Right lobe of liver (tissue), 4 donors: ENCODE measurements around the gene DAAM1.

Source experiments
- POLR2A ChIP-seq: fragments of 450-650 bp; IDR thresholded peaks from one replicate; pipeline ENCODE4 v1.6.1; 2017; ENCODE audit warnings: antibody characterized with exemption, mild to moderate bottlenecking
- TF ChIP-seq, protein P1 (sequence below), 4 donors: fragments of 200-600 bp in 3 of 4; fragments of 450-650 bp in 1 of 4; IDR thresholded peaks; one replicate each; pipeline versions ENCODE4 v1.5.1 to v1.8.0; 2016 to 2022; ENCODE audit warnings: antibody characterized with exemption in 4 of 4, mild to moderate bottlenecking in 2 of 4
- donor health status: DM: no; HTN: no; CAD: no.
- donor health status: DM: no; HTN: no; CAD: no.
- donor health status: DM: no; HTN: yes; CAD: no.

DNA sequence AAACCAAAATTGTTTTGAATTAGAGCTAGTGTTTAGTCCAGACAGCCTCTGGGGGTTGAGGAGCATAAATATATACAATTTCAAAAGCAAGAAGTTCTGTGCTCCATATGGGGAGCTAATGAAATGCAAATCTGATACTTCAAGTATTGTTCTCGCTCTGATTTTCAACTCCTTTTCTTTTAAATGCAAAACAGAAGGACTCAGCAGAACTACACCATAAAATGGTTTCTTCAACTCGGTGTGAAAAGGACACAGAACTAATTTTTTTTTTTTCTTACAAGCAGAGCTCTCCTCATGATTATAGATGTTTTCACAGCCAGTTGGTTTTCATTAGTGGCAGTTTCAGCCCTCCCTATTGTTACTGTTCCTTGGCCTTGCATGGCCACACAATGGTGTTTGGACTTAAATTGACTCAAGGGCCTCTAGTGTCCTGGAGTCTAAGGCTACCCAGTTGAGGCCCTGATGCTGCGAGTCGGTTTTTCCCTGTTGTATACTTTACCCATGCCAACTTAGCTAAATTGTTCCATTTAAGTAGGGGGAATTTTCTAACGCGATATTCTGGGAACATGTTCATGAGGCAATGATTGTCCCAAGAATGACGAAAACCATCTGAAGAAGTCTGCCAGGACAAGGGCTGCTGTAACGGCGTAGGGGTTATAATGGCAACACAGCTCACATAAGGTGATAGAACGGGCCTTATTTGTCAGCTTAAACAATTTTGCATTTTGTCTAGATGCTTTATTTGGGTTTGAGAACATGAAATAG, 156.4 kb downstream of the DAAM1 start:
- TF ChIP-seq, protein P1, sequence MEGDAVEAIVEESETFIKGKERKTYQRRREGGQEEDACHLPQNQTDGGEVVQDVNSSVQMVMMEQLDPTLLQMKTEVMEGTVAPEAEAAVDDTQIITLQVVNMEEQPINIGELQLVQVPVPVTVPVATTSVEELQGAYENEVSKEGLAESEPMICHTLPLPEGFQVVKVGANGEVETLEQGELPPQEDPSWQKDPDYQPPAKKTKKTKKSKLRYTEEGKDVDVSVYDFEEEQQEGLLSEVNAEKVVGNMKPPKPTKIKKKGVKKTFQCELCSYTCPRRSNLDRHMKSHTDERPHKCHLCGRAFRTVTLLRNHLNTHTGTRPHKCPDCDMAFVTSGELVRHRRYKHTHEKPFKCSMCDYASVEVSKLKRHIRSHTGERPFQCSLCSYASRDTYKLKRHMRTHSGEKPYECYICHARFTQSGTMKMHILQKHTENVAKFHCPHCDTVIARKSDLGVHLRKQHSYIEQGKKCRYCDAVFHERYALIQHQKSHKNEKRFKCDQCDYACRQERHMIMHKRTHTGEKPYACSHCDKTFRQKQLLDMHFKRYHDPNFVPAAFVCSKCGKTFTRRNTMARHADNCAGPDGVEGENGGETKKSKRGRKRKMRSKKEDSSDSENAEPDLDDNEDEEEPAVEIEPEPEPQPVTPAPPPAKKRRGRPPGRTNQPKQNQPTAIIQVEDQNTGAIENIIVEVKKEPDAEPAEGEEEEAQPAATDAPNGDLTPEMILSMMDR (IDR thresholded peaks at IDR 0.05), result no peak
- no peak for TF ChIP-seq POLR2A
